GM18870 (cell line): ENCODE data around the gene RASIP1.

Experiments
- ATAC-seq: cut with Tn5 transposase; IDR thresholded peaks from one replicate; pipeline ENCODE4 v1.9.1; 2021; ENCODE audit warnings: moderate library complexity; ENCODE audit not compliant: unreplicated experiment

RASIP1 gene

GRCh38 chr19:48755787-48756186 lies 15.4 kb upstream of the RASIP1 start:
- ATAC-seq, result no peak

GRCh38 chr19:48755084-48755641 lies 14.8 kb upstream of the RASIP1 start, which contains the start of gene FGF21:
FGF21 (plus strand) TSS chr19:48755524; CDS start chr19:48756237, 713 bp downstream.
- no peak for ATAC-seq

GRCh38 chr19:48752496-48753365 lies 12.3 kb upstream of the RASIP1 start, which contains the start of gene FUT1:
FUT1 (minus strand) TSS chr19:48752641; CDS start chr19:48751281, 1,360 bp downstream.
- no peak for ATAC-seq

- no peak for ATAC-seq
Observed at GRCh38 chr19:48751845-48752495, 11.6 kb upstream of the RASIP1 start.

GRCh38 chr19:48750771-48751504 lies 10.5 kb upstream of the RASIP1 start:
- ATAC-seq, result no peak

GRCh38 chr19:48750351-48750750 lies 9.9 kb upstream of the RASIP1 start:
- no peak for ATAC-seq

- ATAC-seq, result no peak
Observed at GRCh38 chr19:48749571-48750198, 9.3 kb upstream of the RASIP1 start.

GRCh38 chr19:48746738-48747575 lies 6.5 kb upstream of the RASIP1 start, which contains the start of gene IZUMO1:
IZUMO1 (minus strand) TSS chr19:48746909; CDS start chr19:48745859, 1,050 bp downstream.
- no peak for ATAC-seq

- ATAC-seq, result no peak
Observed at GRCh38 chr19:48746110-48746509, 5.7 kb upstream of the RASIP1 start.

- ATAC-seq, result no peak
Observed at GRCh38 chr19:48745208-48745995, 5.0 kb upstream of the RASIP1 start.

- ATAC-seq, result no peak
Observed at GRCh38 chr19:48742096-48742495, 1.7 kb upstream of the RASIP1 start.

- ATAC-seq, result no peak
Observed at GRCh38 chr19:48741129-48741999, 954 bp upstream of the RASIP1 start.

- no peak for ATAC-seq
Observed at GRCh38 chr19:48739404-48740163, 826 bp downstream of the RASIP1 start.

GRCh38 chr19:48738557-48739403 lies 1.6 kb downstream of the RASIP1 start:
- ATAC-seq, result no peak

- ATAC-seq, result no peak
Observed at GRCh38 chr19:48737360-48737998, 2.9 kb downstream of the RASIP1 start.
